HG03571 (cell line): Measurements from ENCODE around the gene DPH7.
"Not testable (repeated sequence)": the region's sequence is repeated elsewhere in the genome, so short reads cannot be mapped to it uniquely, and the experiment has no call there.

Experiments used
- ATAC-seq: cut with Tn5 transposase; IDR thresholded peaks from one replicate; pipeline ENCODE4 v1.9.1; 2021; ENCODE audit not compliant: unreplicated experiment

DPH7 gene

DNA sequence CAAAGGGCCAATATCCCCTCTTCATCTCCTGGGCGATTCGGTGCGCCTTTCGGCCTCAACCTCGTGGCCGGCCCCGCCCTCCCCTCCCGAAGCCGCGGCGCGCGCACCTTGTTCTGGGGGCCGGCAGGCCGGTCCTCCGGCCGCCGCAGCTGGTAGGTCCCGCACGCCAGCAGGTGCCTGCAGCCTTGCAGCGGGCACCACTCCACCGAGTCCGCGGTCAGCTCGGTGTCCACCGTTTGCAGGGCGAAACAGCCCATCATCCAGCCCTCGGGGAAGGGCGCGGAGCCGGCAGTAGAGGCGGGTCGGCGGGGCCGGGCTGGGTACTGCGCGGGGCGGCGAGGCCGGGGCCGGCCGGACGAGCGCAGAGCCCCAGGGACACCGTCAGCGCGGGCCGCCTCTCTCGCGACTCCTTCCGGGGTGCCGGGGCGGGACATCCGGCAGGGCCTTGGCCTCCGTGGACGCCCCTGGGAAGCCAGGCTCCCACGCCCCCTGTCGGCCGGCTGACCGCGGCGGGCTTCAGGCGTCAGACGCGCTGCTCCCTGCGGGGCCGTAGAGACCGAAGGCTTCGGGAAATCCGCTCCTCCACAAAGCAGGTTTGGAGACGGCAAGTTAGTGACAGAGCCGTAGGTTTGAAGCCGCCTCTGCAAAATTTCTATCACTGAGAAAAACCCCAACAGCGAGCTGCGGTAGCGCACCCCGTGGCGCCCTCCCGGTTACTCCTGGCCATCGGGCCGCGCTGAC, at the start of gene DPH7:
TSS of gene DPH7 (minus strand) at position 408 of the 741 bp plus-strand sequence. CDS start at position 260, 148 bp downstream.
- peak; percentile 79 for ATAC-seq

DNA sequence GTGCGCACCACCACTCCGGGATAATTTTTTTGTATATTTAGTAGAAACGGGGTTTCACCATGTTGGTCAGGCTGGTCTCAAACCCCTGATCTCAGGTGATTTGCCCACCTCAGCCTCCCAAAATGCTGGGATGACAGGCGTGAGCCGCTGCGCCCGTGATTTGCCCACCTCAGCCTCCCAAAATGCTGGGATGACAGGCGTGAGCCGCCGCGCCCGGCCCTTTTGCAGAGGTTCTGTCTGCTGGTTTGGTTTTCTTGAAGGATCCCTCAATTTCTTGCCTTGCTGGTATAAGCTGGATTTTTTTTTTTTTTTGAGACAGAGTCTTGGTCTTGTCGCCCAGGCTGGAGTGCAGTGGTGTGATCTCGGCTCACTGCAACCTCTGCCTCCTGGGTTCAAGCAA, 48.7 kb upstream of the DPH7 start:
- not testable (repeated sequence) for ATAC-seq

DNA sequence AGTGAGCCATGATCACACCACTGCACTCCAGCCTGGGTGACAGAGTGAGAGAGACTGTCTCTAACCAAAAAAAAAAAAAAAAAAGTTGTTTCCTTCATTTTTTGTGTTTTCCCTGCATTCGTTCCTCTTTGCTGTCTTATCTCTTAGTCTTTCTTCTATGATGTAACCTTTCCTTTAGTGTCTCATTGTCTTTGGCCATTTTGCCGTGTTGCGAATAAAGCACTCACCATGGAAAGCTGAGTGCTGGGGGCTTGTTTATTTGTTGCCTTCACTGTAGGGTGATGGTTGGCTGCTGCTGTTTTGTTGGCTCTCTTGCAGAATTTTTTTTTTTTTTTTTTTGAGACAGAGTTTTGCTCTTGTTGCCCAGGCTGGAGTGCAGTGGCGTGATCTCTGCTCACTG, 47.7 kb upstream of the DPH7 start:
- no peak for ATAC-seq

DNA sequence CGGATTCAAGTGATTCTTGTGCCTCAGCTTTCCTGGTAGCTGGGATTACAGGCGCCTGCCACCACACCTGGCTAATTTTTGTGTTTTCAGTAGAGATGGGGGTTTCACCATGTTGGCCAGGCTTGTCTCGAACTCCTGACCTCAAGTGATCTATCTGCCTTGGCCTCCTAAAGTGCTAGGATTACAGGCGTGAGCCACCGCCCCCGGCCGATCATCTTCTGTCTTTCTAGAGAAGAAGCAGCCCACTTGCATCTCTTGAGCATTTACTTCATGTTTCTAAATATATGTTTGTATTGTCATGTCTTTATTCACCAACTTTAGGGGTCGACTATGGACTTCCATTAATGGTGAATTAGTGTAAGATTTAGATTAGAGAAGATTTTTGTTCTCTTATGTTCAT, 43.5 kb upstream of the DPH7 start:
- not testable (repeated sequence) for ATAC-seq

DNA sequence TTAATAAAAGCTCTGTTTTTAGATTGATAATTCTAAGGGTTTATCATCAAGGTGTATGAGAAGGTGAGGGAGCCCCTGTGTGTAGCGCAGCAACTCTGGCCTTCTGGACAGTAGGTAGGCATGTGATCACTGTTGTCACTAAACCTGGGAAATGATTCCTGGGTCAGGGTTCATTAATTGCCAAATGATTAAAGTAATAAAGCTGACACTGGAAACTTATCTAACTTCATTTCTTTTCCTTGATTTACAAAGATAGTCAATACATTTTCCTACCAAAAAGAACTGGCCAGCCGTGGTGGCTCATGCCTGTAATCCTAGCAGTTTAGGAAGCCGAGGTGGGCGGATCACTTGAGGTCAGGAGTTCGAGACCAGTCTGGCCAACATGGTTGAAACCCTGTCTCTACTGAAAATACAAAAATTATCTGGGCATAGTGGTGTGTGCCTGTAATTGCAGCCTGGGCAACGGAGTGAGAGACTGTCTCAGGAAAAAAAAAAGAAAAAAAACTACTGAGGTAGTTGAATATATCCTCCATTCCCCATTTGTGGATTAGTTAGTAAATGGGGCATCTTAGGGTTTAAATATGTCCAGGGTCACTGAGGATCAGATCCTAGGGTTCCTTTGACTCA, 42.5 kb upstream of the DPH7 start:
- ATAC-seq = no peak

DNA sequence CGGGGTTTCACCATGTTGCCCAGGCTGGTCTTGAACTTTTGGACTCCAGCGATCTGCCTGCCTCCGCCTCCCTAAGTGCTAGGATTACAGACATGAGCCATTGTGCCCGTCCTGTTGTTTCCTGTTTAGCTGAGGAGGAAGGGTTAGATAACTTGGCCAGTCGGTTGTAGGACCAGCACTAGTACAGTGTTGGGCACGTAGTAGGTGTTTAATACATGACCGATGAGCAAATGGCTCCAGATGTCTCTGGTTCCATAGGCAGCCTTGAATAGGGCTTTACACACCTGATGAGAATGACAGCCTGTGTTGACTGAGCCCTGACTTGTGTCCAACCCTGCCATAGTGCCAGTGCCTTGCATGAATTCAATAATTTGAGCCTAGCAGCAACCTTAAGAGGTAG, 41.9 kb upstream of the DPH7 start:
- no peak for ATAC-seq

DNA sequence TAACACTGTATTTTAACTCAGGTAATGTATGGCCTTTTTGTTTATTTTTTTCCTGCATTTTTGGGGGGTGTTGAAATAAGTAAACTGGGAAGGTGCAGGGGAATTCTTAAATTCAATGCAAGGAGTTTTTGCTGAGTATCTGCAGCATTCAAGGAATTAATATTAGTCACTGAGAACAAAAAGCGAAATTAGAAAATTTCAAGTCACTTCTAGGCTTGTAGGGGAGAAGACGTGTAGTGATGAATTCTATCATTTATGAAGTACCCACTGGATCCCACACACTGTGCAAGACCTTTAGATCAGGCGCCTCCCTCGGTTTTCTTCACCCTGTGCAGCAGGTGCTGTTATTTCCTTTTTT, 41.3 kb upstream of the DPH7 start:
- no peak for ATAC-seq

DNA sequence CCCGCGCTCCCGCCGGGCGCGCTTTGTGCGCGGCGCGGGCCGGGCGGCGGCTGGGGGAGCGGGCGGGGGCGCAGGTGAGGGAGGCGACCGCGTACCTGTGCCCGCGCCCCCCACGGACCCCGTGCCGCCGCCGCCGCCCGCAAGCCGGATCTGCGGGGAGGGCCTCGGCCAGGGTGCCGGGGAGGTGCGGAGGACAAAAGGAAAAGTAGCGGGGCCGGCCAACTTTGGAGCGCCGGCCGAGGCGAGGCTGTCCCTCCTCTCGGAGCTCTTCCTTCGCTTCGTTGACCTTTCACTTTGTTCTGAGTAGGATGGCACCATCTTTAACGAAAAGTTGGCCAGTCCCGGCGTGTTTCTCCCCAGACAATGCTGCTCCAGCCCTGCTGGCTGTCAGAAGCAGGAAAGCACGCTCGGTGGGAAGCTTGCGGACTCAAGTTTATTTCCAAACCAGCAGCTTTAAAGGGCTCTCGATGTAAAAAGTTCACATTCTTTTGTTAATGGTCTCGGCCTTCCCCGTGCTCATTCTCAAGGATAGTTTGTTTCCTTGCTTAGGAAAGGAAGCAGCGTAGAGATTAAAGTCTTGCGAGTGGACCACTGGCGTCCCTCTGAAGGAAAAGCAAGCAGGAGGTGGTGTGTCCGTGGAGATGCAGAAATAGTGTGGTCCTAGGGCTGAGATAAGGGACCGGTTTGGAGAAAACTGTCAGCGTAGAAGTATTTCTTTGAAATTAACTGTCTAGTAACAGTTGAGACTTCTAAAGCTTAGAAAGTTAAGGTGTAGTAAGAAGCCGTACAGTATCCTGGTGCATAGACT, 40.7 kb upstream of the DPH7 start:
- peak; percentile 11 for ATAC-seq

DNA sequence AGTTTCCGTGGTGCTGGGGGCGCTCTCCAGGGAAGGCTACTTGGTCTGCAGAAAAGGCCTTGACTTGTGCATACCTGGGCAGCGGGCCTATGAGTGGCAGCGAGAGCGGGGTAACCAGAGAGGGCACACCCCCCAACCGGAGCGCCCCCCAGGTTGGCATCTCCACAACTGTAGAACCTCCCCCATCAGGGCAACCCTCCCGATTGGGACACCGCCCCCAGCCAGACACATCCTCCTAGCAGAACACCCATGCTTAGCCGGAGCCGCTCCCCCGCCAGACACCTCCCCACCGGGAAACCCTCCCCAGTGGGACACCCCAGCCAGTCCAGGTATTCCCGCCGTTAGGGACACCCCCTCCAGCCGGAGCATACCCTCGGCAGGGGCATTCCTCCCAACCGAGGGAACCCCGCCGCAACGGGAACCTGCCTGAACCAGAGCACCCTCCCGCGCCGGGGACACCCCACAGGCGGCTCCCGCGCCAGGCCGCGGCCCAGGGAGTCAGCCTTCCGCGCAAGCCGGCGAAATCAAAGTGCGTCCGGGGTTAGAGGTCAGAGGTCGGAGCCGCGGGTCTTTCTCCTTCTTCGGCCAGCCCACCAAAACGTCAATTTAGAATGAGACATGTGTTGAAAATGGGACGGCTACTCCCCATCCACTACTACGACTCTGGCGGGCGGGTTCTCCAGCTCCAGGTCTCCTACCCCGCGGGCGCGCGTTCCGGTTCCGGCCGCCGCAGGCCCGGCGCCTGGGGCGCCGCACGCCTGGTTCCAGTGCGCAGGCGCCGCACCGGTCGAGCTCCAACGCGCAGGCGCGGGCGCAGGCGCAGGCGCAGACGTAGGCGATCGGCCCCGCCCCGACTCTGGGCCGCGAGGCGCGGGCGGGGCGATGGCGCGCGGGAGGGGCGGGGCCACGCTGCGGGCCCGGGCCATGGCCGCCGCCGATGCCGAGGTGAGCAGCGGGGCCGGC, 39.7 kb upstream of the DPH7 start, which contains the start of gene EHMT1:
TSS of gene EHMT1 (plus strand) at position 901 of the 963 bp plus-strand sequence. CDS start at position 925, 24 bp downstream.
- peak; percentile 57 for ATAC-seq

DNA sequence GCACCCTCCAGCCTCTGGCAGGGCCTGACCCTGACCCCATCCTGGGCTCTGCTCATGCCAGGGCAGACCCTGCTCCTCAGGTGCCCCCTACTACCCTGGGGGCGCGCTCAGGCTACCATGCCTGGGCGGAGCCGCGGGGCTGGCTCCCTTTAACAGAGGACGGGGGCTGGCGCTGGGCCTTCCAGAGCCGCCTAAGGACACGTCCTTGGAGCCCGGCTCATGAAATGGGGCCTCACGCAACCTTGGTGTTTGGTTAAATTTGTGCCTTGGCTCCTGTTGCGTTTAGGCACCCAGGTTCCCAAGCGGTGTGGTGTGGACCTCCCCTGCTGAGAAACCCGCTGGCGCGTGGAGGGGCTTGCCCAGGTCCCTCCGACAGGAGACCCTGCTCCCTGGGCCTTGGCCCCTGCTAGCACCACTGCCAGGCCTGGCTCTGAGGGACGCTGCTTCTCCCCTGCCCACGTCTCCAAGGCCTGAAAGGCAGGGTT, 36.7 kb upstream of the DPH7 start:
- ATAC-seq = no peak

DNA sequence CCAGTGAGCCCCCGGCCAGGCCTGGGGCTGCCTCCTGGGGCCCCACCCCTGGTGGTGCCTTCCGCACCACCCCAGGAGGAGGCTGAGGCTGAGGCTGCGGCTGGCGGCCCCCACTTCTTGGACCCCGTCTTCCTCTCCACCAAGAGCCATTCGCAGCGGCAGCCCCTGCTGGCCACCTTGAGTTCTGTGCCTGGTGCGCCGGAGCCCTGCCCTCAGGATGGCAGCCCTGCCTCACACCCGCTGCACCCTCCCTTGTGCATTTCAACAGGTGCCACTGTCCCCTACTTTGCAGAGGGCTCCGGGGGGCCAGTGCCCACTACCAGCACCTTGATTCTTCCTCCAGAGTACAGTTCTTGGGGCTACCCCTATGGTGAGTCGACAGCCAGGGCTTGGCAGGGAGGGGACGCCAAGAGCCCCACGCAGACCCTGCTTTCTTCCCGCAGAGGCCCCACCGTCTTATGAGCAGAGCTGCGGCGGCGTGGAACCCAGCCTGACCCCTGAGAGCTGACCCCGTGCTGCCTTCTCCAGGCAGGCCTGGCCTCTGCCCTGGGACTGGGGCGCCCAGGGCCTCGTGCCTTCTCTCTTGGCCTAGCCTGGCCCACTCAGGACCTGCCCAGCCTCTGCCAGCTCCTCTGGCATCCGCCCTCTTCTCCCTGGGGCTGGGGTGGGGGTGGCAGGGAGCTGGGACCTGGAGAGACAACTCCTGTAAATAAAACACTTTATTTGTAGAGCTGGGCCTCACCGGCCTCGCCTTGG, 36.1 kb upstream of the DPH7 start:
- no peak for ATAC-seq

DNA sequence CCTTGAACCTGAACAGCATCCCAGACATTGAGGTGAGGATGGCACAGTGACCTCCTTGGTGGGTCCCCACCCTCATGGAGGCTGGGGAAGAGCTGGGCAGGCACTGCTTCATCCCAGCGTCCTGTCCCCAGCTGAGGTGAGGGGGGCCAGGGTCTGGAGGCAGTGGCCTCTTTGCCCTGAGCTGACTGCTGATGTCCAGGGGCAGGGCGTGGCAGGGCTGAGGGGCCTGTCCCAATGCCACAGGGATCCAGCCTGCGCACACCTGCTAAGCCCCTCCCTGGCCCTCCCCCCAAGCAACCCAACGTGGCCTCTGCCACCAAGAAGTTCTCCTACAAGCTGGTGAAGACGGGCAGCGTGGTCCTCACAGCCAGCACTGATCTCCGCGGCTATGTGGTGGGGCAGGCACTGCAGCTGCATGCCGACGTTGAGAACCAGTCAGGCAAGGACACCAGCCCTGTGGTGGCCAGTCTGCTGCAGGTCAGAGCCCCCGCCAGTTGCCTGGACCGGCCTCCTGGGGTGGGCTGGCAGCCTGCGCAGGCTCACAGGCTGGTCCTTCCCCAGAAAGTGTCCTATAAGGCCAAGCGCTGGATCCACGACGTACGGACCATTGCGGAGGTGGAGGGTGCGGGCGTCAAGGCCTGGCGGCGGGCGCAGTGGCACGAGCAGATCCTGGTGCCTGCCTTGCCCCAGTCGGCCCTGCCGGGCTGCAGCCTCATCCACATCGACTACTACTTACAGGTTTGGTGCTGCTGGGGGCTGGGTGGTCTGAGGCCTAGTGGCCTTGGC, 35.2 kb upstream of the DPH7 start:
- no peak for ATAC-seq

DNA sequence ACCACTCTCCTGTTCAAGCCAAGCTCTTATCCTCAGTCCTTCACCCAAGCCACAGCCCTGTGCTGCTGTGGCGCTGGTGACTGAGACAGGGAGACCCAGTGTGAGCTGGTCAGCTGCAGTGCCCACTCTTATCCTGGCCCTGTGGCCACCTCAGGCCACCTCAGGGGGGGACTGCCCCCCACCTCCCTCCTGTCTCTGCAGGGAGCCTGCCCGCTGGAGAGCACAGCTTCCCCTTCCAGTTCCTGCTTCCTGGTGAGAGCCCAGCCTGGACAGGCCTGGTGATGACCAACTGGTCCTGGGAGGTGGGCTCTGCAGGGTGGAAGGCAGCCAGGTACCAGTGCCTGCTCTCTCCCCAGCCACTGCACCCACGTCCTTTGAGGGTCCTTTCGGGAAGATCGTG, 34.5 kb upstream of the DPH7 start:
- ATAC-seq = no peak

DNA sequence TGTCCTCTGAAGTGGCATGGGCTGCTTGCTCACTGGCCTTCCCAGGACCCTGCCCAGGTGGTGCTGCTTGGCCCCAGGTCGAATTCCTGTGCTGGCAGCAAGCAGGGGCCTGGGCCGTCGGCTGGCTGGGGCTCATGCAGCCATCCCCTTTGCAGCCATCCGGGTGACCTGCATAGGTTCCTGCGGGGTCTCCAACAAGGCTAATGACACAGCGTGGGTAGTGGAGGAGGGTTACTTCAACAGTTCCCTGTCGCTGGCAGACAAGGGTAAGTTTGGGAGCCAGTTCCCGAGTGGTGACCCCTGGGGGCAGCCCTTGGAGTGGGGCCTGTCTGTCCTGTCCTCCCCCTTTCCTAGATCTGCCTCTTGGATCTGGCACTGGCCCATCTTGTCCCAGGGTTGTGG, 34.0 kb upstream of the DPH7 start:
- ATAC-seq = no peak

DNA sequence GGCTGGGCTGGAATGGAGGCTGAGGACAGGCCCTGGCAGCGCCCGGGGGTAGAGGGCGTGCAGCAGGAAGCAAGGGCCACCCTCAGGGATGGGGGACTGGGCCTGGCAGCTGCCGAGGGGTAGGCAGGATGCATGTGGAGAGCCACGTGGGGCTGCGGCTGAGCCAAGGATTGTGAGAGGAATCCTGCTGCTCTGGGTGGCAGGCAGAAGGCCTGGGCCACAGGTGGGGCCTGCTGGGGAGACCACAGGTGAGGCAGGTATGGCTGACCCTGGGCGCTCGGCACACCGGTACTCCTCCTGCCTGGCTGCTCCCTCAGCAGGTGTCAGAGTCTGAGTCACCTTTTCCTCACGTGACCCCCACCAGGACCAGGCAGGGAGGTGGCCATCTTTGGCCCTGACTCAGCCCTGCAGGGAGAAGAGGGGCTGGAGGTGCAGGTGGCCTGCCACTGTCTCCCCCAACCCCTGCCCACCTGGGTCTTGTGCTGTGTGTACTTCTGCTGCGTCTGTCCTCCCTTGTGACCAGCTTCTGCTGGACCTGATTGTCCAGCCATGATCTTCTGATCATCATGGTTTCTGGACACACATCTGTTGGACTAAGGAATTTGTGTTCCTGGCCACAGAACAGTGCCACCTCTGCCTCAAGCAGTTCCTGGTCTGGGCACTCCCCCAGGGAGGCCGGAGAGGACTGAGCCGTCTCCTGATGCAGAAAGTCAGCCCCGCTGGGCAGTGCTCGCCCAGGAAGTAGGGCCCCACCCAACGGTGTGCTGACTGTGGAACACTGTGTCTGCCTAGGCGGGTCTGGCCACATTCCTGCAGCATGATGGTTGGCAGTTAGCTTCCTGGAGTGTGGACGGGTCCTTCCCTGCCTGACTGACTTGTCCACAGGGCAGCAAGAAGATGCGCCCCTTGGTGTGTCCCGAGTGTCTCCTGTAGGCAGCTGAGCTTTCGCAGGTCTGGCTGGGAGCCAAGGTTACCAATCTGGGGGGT, 33.2 kb upstream of the DPH7 start:
- no peak for ATAC-seq

DNA sequence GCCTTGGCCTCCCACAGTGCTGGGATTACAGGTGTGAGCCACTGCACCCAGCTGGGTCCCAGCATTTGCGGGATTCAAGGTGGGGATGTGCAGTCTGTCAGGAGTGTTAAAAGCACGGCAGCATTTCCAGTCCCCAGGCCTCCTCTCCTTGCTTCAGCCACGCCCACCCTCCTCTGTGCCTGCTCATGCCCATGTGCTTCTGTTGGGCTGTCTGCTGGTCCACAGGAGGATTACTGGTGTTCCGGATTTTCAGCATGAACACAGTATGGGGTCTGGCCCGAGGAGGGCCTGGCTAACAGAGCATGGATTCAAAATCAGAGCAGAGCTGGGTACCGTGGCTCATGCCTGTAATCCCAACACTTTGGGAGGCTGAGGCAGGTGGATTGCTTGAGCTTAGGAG, 32.2 kb upstream of the DPH7 start:
- no peak for ATAC-seq

DNA sequence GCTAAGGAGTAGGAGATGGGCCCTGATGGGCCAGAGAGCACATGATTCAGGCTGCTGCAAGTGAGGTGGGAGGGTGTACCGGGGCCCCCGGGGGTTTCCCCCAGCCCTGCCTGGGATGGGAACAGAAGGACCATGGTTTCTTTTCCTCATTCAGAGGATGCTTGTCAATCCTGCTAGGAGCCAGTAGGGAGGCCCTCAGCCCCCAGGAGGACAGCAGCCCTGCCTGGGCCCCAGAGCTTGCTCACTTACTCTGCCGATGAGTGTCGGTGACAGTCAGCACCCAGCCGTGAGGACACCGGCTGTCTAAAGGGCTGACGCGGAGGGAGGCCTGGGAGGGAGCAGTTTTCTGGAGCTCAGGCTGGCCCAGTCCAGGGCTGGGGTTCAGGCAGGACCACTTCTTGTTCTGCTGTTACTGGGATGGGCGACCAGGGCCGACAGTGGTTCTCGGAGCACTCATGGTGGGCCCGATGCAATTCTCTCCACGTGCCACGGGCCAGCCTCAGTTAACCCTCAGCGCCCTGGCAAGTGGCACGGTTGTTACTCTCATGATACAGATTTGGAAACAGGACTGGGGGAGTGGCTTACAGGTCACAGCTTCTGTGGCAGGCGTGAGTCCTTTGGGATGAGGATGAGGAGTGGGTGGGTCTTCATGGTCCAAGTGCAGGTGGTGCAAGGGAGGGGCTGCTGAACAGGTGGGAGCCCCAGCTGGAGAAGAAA, 28.6 kb upstream of the DPH7 start:
- ATAC-seq = no peak
